H9 (cell line): Measurements from ENCODE around the gene GSKIP. TPM values are rescaled to one million over a fixed set of nuclear protein-coding genes. Genes with fewer than 3 reads are reported as not detected.

Experiments used
- DNase-seq: peaks from one replicate; pipeline ENCODE4 v3.0.0-alpha.2; 2017
- H2AFZ ChIP-seq: one replicate; pipeline ENCODE4 v1.6.1; 2013; ENCODE audit warnings: mild to moderate bottlenecking, low read length, control low read depth, moderate library complexity
- H2AK5ac ChIP-seq: 2 replicates; pipeline ENCODE4 v1.6.1; 2013; ENCODE audit warnings: low read length, control low read depth, mixed read lengths; ENCODE audit not compliant: insufficient read length
- H2BK120ac ChIP-seq: one replicate; pipeline ENCODE4 v1.6.1; 2013; ENCODE audit warnings: low read depth, mild to moderate bottlenecking, low read length, control low read depth, inconsistent platforms; ENCODE audit not compliant: poor library complexity, severe bottlenecking
- H2BK12ac ChIP-seq: 2 replicates; pipeline ENCODE4 v1.6.1; 2013; ENCODE audit warnings: low read length, control low read depth, mixed read lengths, low read depth; ENCODE audit not compliant: insufficient read length
- H2BK15ac ChIP-seq: 2 replicates; pipeline ENCODE4 v1.6.1; 2013; ENCODE audit warnings: low read depth, low read length, control low read depth
- H2BK20ac ChIP-seq: one replicate; pipeline ENCODE4 v1.6.1; 2013; ENCODE audit warnings: low read depth, mild to moderate bottlenecking, low read length, control low read depth, inconsistent platforms; ENCODE audit not compliant: poor library complexity, severe bottlenecking
- H2BK5ac ChIP-seq: 2 replicates; pipeline ENCODE4 v1.6.1; 2013; ENCODE audit warnings: low read length, control low read depth, mixed read lengths; ENCODE audit not compliant: insufficient read length
- H3K14ac ChIP-seq: 2 replicates; pipeline ENCODE4 v1.6.1; 2013; ENCODE audit warnings: low read length, control low read depth; ENCODE audit not compliant: insufficient read depth
- H3K18ac ChIP-seq: 2 replicates; pipeline ENCODE4 v1.6.1; 2013; ENCODE audit warnings: low read depth, mild to moderate bottlenecking, mixed read lengths, low read length, control low read depth; ENCODE audit not compliant: insufficient read length
- H3K23ac ChIP-seq: 2 replicates; pipeline ENCODE4 v1.6.1; 2013; ENCODE audit warnings: low read length, control low read depth, mixed read lengths, low read depth; ENCODE audit not compliant: insufficient read length
- H3K23me2 ChIP-seq: 2 replicates; pipeline ENCODE4 v1.6.1; 2013; ENCODE audit warnings: low read depth, mild to moderate bottlenecking, mixed read lengths, low read length, control low read depth; ENCODE audit not compliant: insufficient read length, poor library complexity, severe bottlenecking
- H3K27ac ChIP-seq: 2 replicates; pipeline ENCODE4 v1.5.1; 2013; ENCODE audit warnings: low read length, control low read depth, mixed read lengths, low read depth; ENCODE audit not compliant: insufficient read length
- H3K27me3 ChIP-seq: 2 replicates; pipeline ENCODE4 v1.6.1; 2013; ENCODE audit warnings: low read length, control low read depth, inconsistent platforms; ENCODE audit not compliant: insufficient read depth
- H3K4ac ChIP-seq: 2 replicates; pipeline ENCODE4 v1.6.1; 2013; ENCODE audit warnings: low read depth, mild to moderate bottlenecking, control low read depth, inconsistent platforms, low read length, moderate library complexity
- H3K4me1 ChIP-seq: 2 replicates; pipeline ENCODE4 v1.6.1; 2013; ENCODE audit warnings: low read length, control low read depth, inconsistent platforms; ENCODE audit not compliant: insufficient read depth
- H3K4me2 ChIP-seq: 2 replicates; pipeline ENCODE4 v1.6.1; 2013; ENCODE audit warnings: low read length, control low read depth, mixed read lengths; ENCODE audit not compliant: insufficient read length, insufficient read depth
- H3K56ac ChIP-seq: 2 replicates; pipeline ENCODE4 v1.6.1; 2013; ENCODE audit warnings: low read depth, mild to moderate bottlenecking, mixed read lengths, low read length, control low read depth; ENCODE audit not compliant: insufficient read length
- H3K79me1 ChIP-seq: 2 replicates; pipeline ENCODE4 v1.6.1; 2013; ENCODE audit warnings: low read depth, mild to moderate bottlenecking, moderate library complexity, low read length, control low read depth, inconsistent platforms; ENCODE audit not compliant: insufficient read depth, poor library complexity, severe bottlenecking
- H3K79me2 ChIP-seq: 2 replicates; pipeline ENCODE4 v1.6.1; 2013; ENCODE audit warnings: low read length, control low read depth, inconsistent platforms; ENCODE audit not compliant: insufficient read depth
- H3K9ac ChIP-seq: 2 replicates; pipeline ENCODE4 v1.6.1; 2013; ENCODE audit warnings: low read length, control low read depth, mixed read lengths; ENCODE audit not compliant: insufficient read length; ENCODE audit errors: extremely low read depth
- H3K9me3 ChIP-seq: one replicate; pipeline ENCODE4 v1.6.1; 2013; ENCODE audit warnings: low read depth, low read length, inconsistent platforms; ENCODE audit not compliant: control insufficient read depth
- H3T11ph ChIP-seq: one replicate; pipeline ENCODE4 v1.6.1; 2013; ENCODE audit warnings: mild to moderate bottlenecking, low read length, control low read depth, inconsistent platforms
- H4K20me1 ChIP-seq: one replicate; pipeline ENCODE4 v1.6.1; 2013; ENCODE audit not compliant: control insufficient read depth, insufficient read length, insufficient read depth
- H4K5ac ChIP-seq: 2 replicates; pipeline ENCODE4 v1.6.1; 2013; ENCODE audit warnings: low read depth, mild to moderate bottlenecking, mixed read lengths, low read length, control low read depth; ENCODE audit not compliant: insufficient read length
- H4K8ac ChIP-seq: replicated peaks from 2 replicates; pipeline ENCODE4 v1.6.1; 2013; ENCODE audit warnings: low read length, control low read depth, mixed read lengths, low read depth; ENCODE audit not compliant: insufficient read length
- H4K91ac ChIP-seq: 2 replicates; pipeline ENCODE4 v1.6.1; 2013; ENCODE audit warnings: low read depth, mild to moderate bottlenecking, moderate library complexity, mixed read lengths, low read length, control low read depth; ENCODE audit not compliant: insufficient read length
- H3K27ac Mint-ChIP-seq, 3 experiments: 2 replicates in 2 of 3; 3 replicates in 1 of 3; pipeline ENCODE4 v1.8.0; 2020 to 2021; ENCODE audit warnings: mixed read lengths in 3 of 3, mild to moderate bottlenecking in 1 of 3, moderate library complexity in 1 of 3
- H3K27me3 Mint-ChIP-seq: 2 replicates; pipeline ENCODE4 v1.8.0; 2021; ENCODE audit warnings: low read depth, mild to moderate bottlenecking, moderate library complexity, mixed read lengths
- H3K36me3 Mint-ChIP-seq, 3 experiments: 2 replicates in 2 of 3; 3 replicates in 1 of 3; pipeline ENCODE4 v1.8.0; 2020 to 2021; ENCODE audit warnings: low read depth in 3 of 3, mixed read lengths in 3 of 3; ENCODE audit not compliant: insufficient read depth in 1 of 3
- H3K4me1 Mint-ChIP-seq, 2 experiments: 2 replicates each; pipeline ENCODE4 v1.8.0; 2020; ENCODE audit warnings: mixed read lengths in 2 of 2
- H3K4me3 Mint-ChIP-seq, 2 experiments: 2 replicates in 1 of 2; 3 replicates in 1 of 2; pipeline ENCODE4 v1.8.0; 2020 to 2021; ENCODE audit warnings: mild to moderate bottlenecking in 2 of 2, mixed read lengths in 2 of 2, moderate library complexity in 1 of 2
- H3K9me3 Mint-ChIP-seq, 2 experiments: 2 replicates in 1 of 2; 3 replicates in 1 of 2; pipeline ENCODE4 v1.8.0; 2020; ENCODE audit warnings: mild to moderate bottlenecking in 2 of 2, mixed read lengths in 2 of 2, moderate library complexity in 1 of 2
- CTCF ChIP-seq: fragments of 200-600 bp; sonication (generic); conservative IDR thresholded peaks from 3 replicates; pipeline ENCODE4 v1.8.0; 2021; ENCODE audit warnings: antibody characterized with exemption, mild to moderate bottlenecking
- WGBS: extraction: QIAGEN DNeasy Blood & Tissue Kit; methylation state at CpG from one replicate; pipeline ENCODE4 v1.1.7; 2013; ENCODE audit warnings: missing lambda C conversion rate, low lambda C conversion rate, mixed read lengths; ENCODE audit not compliant: insufficient read length; ENCODE audit errors: extremely low coverage; 5-methylcytosine and 5-hydroxymethylcytosine counted together
- total RNA-seq: library from RNA; stranded (reverse); gene quantifications from 2 replicates; pipeline ENCODE4 v1.2.1, GENCODE V29; 2021

GSKIP gene
- total RNA-seq, 1 experiment from 2014 or later = 28.6 TPM

DNA sequence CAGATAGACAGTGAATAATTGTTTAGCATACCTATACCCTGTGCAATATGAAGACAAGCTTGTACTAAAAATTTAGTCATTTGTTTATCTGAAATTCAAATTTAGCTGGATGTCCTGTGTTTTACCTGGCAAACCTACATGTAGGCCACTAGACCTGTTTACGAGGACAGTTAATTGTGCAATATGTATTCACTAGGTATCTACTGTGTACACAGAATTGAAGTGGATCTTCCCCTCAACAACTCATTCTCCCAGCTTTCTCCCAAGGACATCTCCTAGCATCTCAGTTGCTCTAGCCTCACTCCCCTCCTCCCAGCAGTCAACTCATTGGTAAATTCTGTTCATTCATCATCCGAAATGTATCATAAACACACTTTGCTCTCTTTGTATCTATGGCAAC lies 53.9 kb downstream of the GSKIP start:
- Histone ChIP-seq H2BK12ac (no peak overlapping the region), H2BK120ac (no peak overlapping the region), H3K79me1 (no peaks in the 10 kb centered on the region), H3K4ac (no peak overlapping the region), H3K18ac (no peak overlapping the region), H4K8ac (no peak overlapping the region), H3K9ac (no peak overlapping the region), H3T11ph (no peak overlapping the region), H3K27ac (no peak overlapping the region), H2AK5ac (no peak overlapping the region), H4K5ac (no peak overlapping the region), H3K79me2 (no peaks in the 10 kb centered on the region), H4K91ac (no peak overlapping the region), H3K4me2 (no peak overlapping the region), H3K4me1 (no peaks in the 10 kb centered on the region), H2BK20ac (no peak overlapping the region), H3K23me2 (no peaks in the 10 kb centered on the region), H3K27me3 (no peaks in the 10 kb centered on the region), H3K14ac (no peak overlapping the region), H3K9me3 (no peaks in the 10 kb centered on the region), H2BK5ac (no peak overlapping the region), H3K23ac (no peak overlapping the region), H2BK15ac (no peak overlapping the region), H3K56ac (no peak overlapping the region), H4K20me1 (no peaks in the 10 kb centered on the region), H2AFZ (no peak overlapping the region)
- H3K4me1 Mint-ChIP-seq = peaks cover 4 to 7% of the 10 kb centered on the region in 2 experiments
- no peaks in the 10 kb centered on the region for H3K9me3 Mint-ChIP-seq
- no peak for TF ChIP-seq CTCF
- no peak overlapping the region for H3K4me3 Mint-ChIP-seq
- no peak for DNase-seq
- H3K36me3 Mint-ChIP-seq = no peaks in the 10 kb centered on the region
- no peaks in the 10 kb centered on the region for H3K27me3 Mint-ChIP-seq
- WGBS = no CpG with 5 or more reads among the region's 2 CpGs
- H3K27ac Mint-ChIP-seq = no peak overlapping the region; a peak in 1 of 7 replicates
